Fibroblast of villous mesenchyme (primary cell): ENCODE measurements around the gene CBX5. TPM values are rescaled to one million over a fixed set of nuclear protein-coding genes. Genes with fewer than 3 reads are reported as not detected.
"Not testable (repeated sequence)": the region's sequence is repeated elsewhere in the genome, so short reads cannot be mapped to it uniquely, and the experiment has no call there.

ENCODE experiments used
- DNase-seq: peaks from one replicate; pipeline ENCODE4 v3.0.0-alpha.2; 2010; ENCODE audit warnings: low read depth
- H3K4me3 ChIP-seq: 2 replicates; pipeline ENCODE4 v1.5.1; 2011; ENCODE audit warnings: low read depth, mild to moderate bottlenecking, low read length
- CTCF ChIP-seq: IDR thresholded peaks from 2 replicates; pipeline ENCODE4 v1.5.1; 2012; ENCODE audit warnings: low read depth, mild to moderate bottlenecking, low read length; ENCODE audit not compliant: insufficient read depth
- total RNA-seq: library from RNA; depleted of rRNA; stranded (reverse); fragments of >200 nt; gene quantifications from 2 replicates; pipeline ENCODE4 v1.2.3, GENCODE V29; 2012

The CBX5 gene
- total RNA-seq, 1 donor = 68.7 TPM

DNA sequence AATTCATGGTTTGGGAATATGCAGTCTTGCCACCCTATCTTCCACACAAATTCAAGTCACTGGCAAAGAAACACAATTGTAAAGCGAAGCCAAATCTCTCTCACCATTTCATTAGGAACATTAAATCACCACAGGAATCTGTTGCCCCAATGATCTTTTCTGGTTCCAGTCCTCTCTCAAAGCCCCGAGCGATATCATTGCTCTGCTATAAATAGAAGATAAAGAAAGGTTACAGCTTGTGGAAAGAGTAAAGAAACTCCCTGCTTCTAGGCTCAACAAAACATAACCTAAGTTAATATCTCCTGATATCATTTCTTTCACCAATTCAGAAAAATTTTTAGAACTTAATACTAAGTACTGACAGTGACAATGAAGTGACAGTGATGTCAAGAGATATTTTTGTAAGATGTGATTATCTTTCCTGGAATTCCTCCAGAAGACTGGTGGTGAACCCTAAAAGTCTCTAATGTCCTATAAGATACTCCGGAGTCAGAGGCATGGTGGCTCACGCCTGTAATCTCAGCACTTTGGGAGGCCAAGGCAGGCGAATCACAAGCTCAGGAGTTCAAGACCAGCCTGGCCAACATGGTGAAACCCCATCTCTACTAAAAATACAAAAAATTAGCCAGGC is 33.8 kb downstream of the CBX5 start:
- TF ChIP-seq CTCF = no peak
- no peak for DNase-seq
- no peak overlapping the region for H3K4me3 ChIP-seq

GRCh38 chr12:54240971-54241588 is 38.8 kb downstream of the CBX5 start:
- DNase-seq = no peak
- no peak overlapping the region for H3K4me3 ChIP-seq
- no peak for TF ChIP-seq CTCF

- no peak for TF ChIP-seq CTCF
- no peak overlapping the region for H3K4me3 ChIP-seq
- no peak for DNase-seq
Observed at GRCh38 chr12:54240129-54240528, 39.8 kb downstream of the CBX5 start.

GRCh38 chr12:54239620-54240019 is 40.3 kb downstream of the CBX5 start:
- no peak for DNase-seq
- H3K4me3 ChIP-seq = no peak overlapping the region
- TF ChIP-seq CTCF = no peak

GRCh38 chr12:54238531-54238930 is 41.4 kb downstream of the CBX5 start:
- H3K4me3 ChIP-seq = no peak overlapping the region
- no peak for DNase-seq
- TF ChIP-seq CTCF = no peak

DNA sequence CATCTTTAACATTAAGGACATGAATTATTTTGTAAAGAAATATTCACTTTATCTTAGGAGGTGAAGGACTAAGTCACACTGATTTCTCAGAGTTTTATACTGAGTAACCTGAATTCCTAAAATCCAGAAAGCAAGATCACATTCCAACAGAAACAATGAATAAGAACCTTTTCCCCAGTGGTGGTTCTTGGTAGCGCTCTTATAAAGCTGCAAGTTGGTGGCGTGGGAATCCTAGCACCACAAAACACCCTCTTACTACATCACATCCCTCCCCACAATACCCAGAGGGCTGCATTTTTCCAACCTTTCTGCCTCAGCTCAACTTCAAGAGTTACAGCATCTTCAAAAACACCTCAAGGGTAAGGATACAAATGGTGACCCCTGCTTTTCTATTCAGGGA is 47.1 kb downstream of the CBX5 start:
- DNase-seq = peak; percentile 24
- H3K4me3 ChIP-seq = no peak overlapping the region
- TF ChIP-seq CTCF = peak; percentile 22

GRCh38 chr12:54231269-54231668 is 48.7 kb downstream of the CBX5 start:
- H3K4me3 ChIP-seq, DNase-seq: not testable (repeated sequence)
